ENCODE results near the gene MMP14.

Gene MMP14

DNA sequence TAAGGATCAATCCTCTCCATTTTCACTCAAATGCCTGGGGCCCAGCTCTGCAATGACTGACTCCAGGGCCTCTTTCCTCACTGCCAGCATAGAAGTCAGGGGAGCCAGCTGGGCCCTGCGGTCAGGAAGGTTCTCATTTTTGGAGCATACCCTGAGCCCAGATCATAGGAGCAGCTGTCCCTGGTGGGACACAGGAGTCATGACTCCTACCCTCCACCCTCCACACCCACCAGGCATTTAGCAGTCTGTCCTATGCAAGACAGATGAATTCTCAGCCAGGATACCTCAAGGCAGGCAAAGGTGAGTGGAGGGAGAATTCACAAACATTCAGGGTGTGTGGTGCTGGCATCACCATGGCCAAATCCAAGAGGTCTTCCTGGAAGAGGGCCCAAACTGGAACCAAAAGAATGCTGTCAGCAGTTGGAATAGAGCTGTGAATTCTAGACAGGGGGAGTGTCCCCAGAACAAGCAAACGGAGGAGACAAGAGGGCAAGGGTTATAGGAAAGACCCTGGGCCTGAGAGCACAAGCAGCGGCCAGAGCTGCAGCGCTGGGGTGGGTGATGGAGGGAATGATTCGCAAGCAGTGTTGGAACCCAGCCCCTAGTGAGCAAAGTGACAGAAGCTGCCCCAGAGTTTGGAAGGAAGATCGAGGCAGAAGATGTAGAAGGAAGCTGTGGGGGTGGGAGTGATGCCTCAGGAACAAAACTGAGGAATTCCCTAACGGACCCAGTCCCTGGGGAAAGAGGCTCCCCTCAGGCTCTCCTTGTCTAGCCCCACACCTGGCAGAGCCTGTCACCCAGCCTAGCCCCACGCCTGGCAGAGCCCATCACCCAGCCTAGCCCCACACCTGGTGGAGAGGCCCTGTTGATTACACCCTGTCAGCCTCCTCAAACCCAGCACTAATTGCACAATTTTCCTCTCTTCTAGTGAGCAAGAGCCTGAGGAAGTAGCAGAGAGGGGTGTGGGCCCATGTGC lies 42.2 kb downstream of the MMP14 start:
- intact Hi-C loops (cut with DNase I), result no loop called here
- peak in 1 of 10 donors; percentile 63 for DNase-seq

DNA sequence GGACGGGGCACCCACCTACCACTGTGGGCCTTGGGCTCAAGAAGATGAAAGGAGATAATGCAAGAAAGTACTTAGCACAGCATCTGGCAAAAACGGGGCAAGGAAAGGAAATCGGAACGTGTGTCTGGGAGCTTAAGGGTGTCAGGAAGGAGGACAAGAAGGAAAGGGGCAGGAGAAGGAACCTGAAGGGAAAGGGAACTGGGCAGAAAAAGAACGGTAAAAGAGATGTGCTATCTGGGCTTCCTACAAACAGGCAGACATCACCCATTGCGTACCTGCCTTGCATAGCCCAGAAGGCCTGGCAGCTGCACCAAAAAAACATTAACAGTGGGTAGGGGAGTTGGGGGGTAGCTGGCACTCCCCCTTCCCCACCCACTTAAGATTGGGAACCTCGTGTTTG lies 45.7 kb downstream of the MMP14 start:
- no peak for DNase-seq
- intact Hi-C loops (cut with DNase I), result no loop called here

DNA sequence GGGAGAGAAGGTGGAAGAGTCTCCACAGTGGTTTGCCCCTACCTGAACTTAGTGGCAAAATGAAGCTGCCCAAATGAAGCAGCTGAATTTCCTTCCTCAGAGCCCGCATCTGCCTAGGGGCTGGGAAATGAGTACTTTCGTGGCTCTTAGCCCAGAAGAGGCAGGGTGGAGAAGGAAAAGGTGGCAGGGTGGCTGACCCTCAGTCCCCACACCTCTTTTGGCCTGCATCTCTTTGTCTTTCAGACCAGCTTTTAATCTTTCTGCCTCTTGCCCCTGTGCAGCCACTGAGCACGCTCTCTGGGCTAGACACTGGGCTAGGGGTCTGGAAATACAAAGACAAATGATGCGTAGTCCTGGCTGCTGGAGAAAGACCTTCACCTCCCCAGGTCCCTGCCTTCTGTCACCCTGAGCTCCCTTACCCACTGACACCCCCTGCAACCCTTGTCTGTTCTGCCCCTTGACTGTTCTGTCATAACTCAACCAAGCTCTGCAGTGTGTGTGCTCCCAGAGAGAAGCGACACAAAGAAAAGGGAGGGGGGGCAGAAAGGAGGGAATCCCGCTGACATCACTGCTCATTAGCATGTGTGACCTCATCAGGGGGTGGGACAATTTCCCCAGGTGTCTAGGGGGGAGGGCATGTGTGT lies 46.3 kb downstream of the MMP14 start:
- DNase-seq, result peak in 7 of 10 donors; percentile 30 to 89 (median 44)
- intact Hi-C loops (cut with DNase I), result no loop called here

DNA sequence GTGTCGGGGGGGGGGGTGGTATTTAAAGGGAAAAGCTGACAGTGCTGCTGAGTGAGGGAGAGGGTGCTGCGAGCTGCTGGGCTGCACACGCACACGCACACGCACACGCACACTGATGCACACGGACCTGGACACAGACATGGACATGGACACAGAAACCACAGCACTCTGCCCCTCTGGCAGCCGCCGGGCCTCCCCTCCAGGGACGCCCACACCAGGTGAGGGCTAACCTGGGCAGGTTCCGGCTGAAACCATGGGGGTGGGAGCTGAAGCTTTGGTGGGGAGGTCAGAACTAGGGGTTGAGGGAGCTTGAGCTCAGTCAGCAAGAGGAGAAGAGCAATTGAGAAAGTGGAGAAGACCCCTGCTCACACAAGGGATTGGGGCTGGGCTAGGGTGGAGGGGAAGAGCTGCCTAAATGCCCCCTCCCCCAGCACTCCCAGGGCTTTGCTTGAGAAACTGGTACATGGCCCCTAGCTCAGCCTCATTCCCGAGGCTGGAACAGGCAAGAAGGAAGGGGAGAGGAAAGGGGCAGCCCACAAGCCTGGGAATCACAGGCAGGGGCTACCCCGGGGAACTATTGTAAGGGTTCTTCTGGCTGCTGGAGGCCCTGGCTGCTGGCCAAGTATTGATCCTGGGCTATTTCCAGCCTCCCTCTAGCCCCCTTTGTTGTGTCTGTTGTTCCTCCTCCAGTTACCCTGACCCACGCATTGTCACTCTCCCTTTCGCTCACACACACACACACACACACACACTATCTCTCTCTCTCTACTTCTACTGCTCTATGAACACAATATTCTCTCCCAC lies 47.0 kb downstream of the MMP14 start, which contains the start of gene REM2:
Gene REM2 (plus strand): TSS at position 50 of the 804 bp plus-strand sequence. CDS start 66 bp downstream, at position 116.
- intact Hi-C loops (cut with DNase I), result no loop called here
- DNase-seq, result no peak

DNA sequence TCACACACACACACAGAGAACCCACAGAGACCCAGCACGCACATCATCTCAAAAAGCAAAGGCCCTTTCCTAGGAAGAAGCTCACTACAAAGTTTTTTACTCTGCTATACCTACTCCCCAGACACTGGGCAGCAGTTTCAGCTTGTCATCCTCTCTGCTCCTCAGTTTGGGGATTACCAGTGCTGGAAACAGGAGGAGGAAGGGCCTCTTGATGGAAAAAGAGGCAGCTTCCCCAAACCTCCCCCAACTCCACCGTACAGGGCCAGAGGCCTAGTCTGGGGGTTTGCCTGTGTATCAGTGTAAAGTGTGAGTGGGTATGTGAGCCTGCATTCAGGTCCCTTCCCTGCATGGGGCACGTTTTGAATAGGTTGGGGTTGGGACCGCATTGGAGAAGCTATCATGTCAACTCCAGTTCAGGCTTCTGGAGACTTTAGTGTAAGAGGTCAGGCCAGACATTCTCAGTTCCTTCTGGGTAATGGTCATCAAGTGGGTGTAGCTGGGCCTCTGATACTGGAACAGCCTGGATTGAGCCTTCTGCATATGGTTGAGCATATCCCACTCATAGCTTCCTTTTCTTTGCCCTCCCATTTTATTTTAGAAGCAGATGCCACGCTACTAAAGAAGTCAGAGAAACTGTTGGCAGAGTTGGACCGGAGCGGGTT lies 47.8 kb downstream of the MMP14 start:
- intact Hi-C loops (cut with DNase I), result no loop called here
- no peak for DNase-seq

DNA sequence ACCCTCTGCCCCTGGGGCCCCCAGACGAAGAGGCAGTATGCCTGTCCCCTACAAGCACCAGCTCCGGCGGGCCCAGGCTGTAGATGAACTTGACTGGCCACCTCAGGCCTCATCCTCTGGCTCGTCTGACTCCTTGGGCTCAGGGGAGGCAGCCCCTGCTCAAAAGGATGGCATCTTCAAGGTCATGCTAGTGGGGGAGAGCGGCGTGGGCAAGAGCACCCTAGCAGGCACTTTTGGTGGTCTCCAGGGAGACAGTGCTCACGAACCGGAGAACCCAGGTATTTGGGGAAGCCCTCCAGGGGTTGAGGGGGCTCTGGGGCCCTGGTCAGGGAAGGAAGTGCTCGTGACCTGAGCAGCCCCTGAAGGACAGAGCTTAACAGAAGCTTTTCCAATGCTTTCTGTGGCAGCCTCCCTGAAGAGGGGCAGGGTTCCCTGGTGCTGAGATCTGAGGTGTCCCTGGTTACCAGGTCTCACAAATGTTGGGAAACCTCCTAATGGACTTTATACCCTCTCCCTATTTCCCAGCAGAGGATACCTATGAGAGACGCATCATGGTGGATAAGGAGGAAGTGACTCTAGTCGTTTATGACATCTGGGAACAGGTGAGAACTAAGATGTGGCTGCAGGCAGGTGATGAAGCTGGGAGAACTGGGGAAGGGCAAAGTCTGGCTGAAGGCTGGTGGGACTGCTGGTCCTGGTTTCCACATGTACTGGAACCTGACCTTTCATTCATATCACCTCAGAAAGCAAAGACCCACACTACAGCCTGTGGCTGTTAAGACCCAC lies 48.5 kb downstream of the MMP14 start:
- intact Hi-C loops (cut with DNase I), result no loop called here
- DNase-seq, result peak in 2 of 10 donors; percentile 52 to 75

DNA sequence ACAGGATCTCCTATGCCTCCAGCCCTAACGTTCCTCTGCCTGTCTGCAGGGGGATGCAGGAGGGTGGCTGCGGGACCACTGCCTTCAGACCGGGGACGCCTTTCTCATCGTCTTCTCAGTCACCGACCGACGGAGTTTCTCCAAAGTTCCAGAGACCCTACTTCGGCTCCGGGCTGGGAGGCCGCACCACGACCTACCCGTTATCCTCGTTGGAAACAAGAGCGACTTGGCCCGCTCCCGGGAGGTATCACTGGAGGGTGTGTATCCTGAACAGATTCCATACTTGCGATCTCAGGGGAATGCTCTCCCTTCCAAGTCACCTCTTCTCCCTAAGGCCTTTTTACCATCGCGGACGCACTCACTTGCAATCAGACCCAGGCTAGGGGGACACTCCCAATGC lies 49.6 kb downstream of the MMP14 start:
- no peak for DNase-seq
- intact Hi-C loops (cut with DNase I), result no loop called here

DNA sequence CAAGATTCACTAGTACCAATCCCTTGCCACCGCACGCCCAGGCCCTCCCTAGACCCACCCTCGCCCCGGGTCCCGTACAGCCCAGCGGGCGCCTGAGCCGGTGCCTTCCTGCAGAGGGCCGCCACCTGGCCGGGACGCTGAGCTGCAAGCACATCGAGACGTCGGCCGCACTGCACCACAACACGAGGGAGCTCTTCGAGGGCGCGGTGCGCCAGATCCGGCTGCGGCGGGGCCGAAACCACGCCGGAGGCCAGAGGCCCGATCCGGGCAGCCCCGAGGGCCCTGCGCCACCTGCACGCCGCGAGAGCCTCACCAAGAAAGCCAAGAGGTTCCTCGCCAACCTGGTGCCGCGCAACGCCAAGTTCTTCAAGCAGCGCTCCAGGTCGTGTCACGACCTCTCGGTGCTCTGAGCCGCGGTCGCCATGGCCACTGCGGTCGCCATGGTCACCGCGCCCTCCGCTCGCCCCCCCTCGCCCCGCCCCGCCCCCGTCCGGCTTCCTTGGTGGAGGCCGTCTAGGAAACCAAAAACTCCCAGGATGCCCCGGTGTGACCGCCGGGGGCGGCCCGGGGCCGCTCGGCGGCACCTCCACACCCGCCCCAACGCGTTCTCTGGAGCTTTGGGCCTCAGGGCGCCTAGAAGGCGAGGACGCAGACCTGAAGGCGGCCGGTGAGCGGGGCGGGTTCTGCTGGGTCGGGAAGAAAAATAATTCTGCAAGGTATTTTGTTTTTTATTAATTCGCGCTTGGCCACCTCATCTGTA lies 50.3 kb downstream of the MMP14 start:
- DNase-seq, result peak in 3 of 10 donors; percentile 16 to 79 (median 40)
- intact Hi-C loops (cut with DNase I), result no loop called here

DNA sequence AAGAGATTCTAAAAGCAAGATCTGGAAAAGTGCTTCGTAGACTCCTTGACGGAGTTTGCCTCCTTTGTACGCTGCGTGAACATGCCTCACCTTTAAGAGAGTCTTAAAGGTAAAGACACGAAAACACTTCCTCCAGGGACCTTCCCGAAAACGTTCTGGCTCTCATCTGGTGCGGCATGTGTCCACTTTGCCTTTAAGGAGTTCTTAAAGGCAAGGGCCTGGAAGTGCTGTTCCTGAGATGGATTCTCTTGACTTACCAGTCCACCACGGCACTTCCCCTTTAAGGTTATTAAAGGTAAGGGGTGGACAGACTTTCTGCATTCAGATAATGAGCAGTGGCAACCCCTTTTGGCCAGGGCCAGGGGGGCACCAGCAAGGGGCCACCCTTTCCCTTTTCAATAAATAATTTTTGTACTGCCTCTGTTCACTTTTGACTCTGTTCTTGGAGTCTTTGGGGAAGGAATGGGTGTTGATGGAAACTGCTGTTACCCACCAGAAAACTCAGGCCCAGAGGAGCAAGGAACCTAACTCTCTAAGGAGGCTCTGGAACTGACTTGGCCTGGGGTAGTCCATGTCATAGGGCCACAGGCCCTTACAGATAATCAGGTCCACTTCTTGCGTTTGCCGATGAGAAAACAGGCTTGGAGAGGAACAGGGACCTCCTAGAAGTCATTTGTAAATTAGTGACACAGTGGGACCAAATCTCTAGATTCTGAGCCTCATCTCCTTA lies 51.0 kb downstream of the MMP14 start:
- DNase-seq, result peak in 1 of 10 donors; percentile 28
- intact Hi-C loops (cut with DNase I), result no loop called here

DNA sequence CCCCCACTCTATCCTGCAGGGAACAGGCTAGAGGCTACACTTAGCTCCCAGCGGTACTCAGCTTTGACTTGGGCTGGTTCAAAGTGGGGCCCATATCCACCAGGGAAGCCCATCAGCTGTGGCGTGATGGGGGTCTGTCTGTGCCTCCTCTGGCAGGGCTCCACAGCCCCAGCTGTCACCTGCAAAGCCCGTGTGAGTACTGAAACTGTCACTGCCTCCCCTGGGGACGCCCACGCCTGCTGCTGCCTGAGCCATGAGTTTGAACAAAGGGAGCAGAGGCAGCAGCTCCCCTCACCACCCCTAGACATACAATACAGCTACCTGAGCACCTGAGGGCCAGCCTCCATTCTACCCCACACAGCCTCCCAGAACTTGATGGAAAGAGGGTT lies 51.6 kb downstream of the MMP14 start:
- peak in 2 of 10 donors; percentile 18 to 73 for DNase-seq
- intact Hi-C loops (cut with DNase I), result no loop called here

DNA sequence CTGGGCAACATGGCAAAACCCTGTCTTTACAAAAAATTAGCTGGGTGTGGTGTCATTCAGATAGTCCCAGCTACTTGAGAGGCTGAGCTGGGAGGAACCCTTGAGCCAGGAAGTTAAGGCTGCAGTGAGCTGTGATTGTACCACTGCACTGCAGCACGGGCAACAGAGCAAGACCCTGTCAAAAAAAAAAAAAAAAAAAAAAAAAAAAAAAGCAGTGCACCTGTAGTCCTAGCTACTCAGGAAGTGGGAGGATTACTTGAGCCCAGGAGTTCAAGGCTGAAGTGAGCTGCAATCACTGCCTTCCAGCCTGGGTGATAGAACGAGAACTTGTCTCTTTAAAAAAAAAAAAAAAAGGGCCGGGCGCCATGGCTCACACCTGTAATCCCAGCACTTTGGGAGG lies 52.3 kb downstream of the MMP14 start:
- peak in 2 of 10 donors; percentile 4 to 18 for DNase-seq
- intact Hi-C loops (cut with DNase I), result no loop called here

DNA sequence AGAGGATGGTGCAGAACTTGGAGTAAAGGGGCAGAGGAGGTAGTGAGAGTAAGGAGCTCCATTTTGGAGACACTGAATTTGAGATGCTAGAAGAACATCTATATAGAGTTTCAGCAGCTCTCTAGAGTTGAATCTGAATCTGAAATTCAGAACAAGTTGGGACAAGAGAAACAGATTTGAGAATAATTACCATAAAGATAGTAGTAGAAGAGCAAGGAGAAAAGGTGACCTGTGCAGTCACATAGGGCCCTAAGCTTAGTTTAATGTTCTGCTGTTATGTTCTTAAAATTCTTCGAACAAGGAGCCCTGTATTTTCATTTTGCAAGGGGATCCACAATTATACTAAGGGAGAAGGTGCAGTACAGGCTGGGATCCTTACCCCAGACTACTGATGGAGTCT lies 54.0 kb downstream of the MMP14 start:
- DNase-seq, result no peak
- intact Hi-C loops (cut with DNase I), result no loop called here

DNA sequence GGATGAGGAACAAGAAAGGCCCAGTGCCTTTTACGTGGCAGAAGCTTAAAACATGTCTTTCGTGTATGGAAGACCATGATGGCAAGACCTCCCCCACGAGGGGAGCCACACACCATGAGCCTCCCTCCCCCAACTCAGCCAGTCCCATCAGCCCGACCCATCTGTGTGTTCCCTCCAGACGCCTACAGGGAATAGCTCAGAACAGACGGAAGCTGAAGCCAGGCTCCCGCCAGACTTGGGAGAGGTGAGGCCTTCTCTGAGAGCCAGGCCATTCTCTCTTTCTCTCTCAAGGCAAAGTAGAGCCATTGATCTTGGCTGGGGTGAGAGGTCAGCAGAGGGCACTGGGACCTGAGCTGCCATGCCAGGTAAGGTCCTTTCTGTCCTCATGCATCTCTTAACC lies 56.1 kb downstream of the MMP14 start:
- intact Hi-C loops (cut with DNase I), result no loop called here
- peak in 2 of 10 donors; percentile 26 to 40 for DNase-seq

DNA sequence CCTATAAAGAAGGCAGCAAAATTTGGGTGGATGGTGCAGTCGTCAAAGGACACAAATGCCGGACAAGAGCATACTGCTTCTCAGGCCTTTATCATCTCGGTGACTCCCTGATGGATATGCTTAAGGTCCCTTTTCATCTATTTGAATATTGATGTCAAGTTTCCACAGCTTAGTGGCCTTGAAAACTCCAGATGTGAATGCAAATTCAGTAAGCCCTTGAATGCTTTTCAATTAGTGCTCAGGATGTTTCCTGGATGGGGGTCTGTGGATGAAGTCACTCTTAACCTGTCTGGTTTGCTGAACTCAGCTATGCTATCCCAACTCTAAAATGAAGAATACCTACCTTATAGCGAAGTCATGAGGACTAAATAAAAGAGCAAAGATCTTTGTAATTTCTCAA lies 57.3 kb downstream of the MMP14 start:
- DNase-seq, result peak in 1 of 10 donors; percentile 16
- intact Hi-C loops (cut with DNase I), result no loop called here

DNA sequence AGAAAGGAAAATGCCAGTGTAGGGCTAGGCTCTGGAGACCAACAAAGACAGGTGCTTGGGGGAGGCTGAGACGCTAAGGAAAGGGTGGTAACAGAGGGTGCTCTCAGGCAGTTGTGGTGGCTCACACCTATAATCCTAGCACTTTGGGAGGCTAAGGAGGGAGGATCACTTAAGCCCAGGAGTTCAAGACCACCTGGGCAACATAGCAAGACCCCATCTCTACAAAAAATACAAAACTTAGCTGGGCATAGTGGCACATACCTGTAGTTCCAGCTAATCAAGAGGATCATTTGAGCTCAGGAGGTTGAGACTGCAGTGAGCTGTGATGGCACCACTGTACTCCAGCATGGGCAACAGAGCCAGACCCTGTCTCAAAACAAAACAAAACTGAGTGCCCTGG lies 59.0 kb downstream of the MMP14 start:
- no peak for DNase-seq
- intact Hi-C loops (cut with DNase I), result no loop called here

DNA sequence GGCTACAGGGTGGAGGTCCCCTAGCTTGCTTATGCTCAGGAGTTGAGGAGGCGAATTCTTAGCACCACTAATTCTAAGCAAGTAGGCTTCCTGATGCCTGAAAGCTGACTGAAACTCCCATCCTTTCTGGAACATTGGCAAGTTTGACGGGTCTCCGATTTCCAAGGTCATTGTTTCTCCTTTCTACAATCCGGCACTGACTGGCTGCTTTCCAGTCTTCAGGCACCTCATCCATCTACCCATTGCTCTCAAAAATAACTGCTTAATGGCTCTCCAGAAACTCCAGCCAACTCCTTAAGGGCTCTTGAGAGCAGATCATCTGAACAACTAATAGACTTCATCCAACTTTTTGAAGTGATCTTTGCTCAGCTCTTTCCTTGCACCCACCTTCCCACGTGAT lies 60.0 kb downstream of the MMP14 start:
- intact Hi-C loops (cut with DNase I), result no loop called here
- DNase-seq, result no peak

DNA sequence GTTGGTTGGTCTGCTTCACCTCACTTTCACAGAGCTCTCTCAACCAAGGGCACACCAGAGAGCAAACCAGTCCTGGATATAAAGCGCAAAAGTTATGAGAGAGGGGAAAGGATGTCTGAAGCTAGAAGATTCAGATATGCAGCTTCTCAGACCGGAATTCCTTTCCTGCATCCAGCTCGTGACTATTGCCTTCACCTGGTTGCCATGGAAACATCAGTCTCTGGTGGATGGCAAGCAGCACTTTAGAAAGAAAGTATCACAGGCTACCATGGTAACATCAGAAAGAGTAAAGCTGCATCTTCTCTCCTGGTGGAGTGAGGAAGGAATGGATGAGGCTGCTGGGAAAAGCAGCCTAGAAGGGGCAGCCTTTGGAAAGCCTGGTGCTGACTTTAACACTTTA lies 60.4 kb downstream of the MMP14 start:
- intact Hi-C loops (cut with DNase I), result no loop called here
- no peak for DNase-seq

DNA sequence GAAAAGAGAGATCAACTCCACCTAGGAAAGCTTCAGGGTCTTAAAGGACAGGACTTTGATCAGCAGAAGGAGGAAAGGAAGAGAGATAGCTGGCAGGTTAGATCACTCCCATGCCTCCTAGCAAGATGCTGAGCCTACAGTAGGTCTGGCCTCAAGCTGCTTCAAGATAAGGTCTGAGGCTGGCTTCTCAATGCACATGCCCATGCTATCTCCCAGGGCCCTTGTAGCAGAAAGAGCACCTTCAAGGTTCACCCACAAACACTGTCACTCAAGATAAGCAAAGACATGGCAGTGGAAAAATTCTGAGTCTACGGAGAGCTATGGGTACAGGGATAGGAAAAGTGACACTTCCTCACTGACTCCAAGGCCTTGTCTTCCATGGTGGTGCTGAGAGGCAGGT lies 61.0 kb downstream of the MMP14 start:
- intact Hi-C loops (cut with DNase I), result no loop called here
- DNase-seq, result no peak
